Transverse colon (tissue), 4 donors: ENCODE measurements around the gene ZKSCAN3. TPM values are rescaled to one million over a fixed set of nuclear protein-coding genes. Genes with fewer than 3 reads are reported as not detected.
"Not testable (repeated sequence)": the region's sequence is repeated elsewhere in the genome, so short reads cannot be mapped to it uniquely, and the experiment has no call there.

Experiments
- DNase-seq: peaks from one replicate; pipeline ENCODE4 v3.0.0-alpha.2; 2019
- H3K27ac ChIP-seq, 4 donors: fragments of 200-600 bp; sonication (generic); 2 replicates each; pipeline ENCODE4 v1.5.1; 2016 to 2018; ENCODE audit warnings: inconsistent platforms in 4 of 4
- H3K27me3 ChIP-seq: fragments of 200-600 bp; sonication (generic); 2 replicates; pipeline ENCODE4 v1.5.1; 2017; ENCODE audit warnings: inconsistent platforms
- H3K36me3 ChIP-seq, 4 donors: fragments of 200-600 bp; sonication (generic); 2 replicates each; pipeline ENCODE4 v1.5.1; 2017 to 2019; ENCODE audit warnings: inconsistent platforms in 4 of 4
- H3K4me1 ChIP-seq, 4 donors: fragments of 200-600 bp; sonication (generic); 2 replicates each; pipeline ENCODE4 v1.5.1; 2017 to 2020; ENCODE audit warnings: inconsistent platforms in 4 of 4
- H3K4me3 ChIP-seq, 4 donors: fragments of 200-600 bp; sonication (generic); 1 replicate in 1 of 4; 2 replicates in 3 of 4; pipeline versions ENCODE4 v1.5.1 to v1.6.1; 2017 to 2019; ENCODE audit warnings: inconsistent platforms in 4 of 4
- H3K9me3 ChIP-seq, 2 donors: fragments of 200-600 bp; sonication (generic); 2 replicates each; pipeline ENCODE4 v1.5.1; 2017 to 2019; ENCODE audit warnings: inconsistent platforms in 2 of 2
- EP300 ChIP-seq: sonication (generic); formaldehyde crosslinking; IDR thresholded peaks from one replicate; pipeline ENCODE4 v1.6.1; 2017; ENCODE audit warnings: antibody characterized with exemption, low read depth
- POLR2A ChIP-seq: fragments of 450-650 bp; IDR thresholded peaks from one replicate; pipeline ENCODE4 v1.6.1; 2016; ENCODE audit warnings: antibody characterized with exemption, mild to moderate bottlenecking, moderate library complexity
- POLR2AphosphoS5 ChIP-seq, 3 donors: sonication (generic); formaldehyde crosslinking; IDR thresholded peaks; one replicate each; pipeline ENCODE4 v1.6.1; 2016; ENCODE audit warnings: antibody characterized with exemption in 3 of 3
- WGBS, 2 donors: methylation state at CpG; one replicate each; pipeline ENCODE4 v1.1.5; 2018; ENCODE audit warnings: low coverage in 1 of 2; 5-methylcytosine and 5-hydroxymethylcytosine counted together
- in situ Hi-C, 4 donors: fragments of 200-750 bp; cut with MboI; loops; one replicate each; pipeline versions ENCODE4 v1.15.0 to v1.15.1; 2017; ENCODE audit warnings: low sequenced_read_pairs in 3 of 4, low pct_ligation_motif_present in 1 of 4, low pct_unique_long_range_greater_than_20kb in 1 of 4
- intact Hi-C: fragments of 100-400 bp; cut with DNase I; formaldehyde crosslinking; loops from one replicate; pipeline ENCODE4 v1.15.1; 2023; ENCODE audit warnings: low total_unique reads
- total RNA-seq, 4 donors: library from RNA; depleted of rRNA; stranded (reverse); fragments of >200 nt; gene quantifications; one replicate each; pipeline ENCODE4 v1.1.0, GENCODE V29; 2016
- TF ChIP-seq, protein P1 (sequence below), 5 experiments: fragments of 200-600 bp in 3 of 5; fragments of 450-650 bp in 2 of 5; sonication (generic) in 3 of 5; IDR thresholded peaks; 1 replicate in 2 of 5; 2 replicates in 3 of 5; pipeline ENCODE4 v1.5.1; 2016 to 2017; ENCODE audit warnings: antibody characterized with exemption in 5 of 5, inconsistent platforms in 3 of 5, mild to moderate bottlenecking in 2 of 5, moderate library complexity in 1 of 5

ZKSCAN3 gene
- total RNA-seq, 4 donors from 2014 or later: 1.4 to 5.2 (median 4.3) TPM

DNA sequence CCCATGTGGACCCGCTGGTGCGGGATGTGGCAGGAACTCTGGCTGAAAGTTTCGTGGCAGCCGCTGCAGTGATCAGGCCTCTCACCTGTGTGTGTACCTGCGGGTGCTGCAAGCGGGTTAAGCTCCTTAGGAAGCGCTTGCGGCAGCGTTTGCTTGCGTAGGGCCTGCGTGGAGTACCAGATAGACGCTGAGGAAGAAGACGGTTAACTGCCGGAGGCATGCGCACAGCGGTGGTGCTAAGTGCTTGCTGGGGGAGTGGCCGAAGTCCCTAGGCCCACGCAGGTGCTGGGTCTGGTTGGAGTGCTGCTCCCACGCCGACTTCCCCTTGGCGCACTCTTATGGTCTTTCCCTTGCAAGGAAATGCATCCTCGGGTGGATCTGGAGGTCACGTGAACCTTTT is 36.8 kb upstream of the ZKSCAN3 start:
- Histone ChIP-seq H3K4me1 (no peaks in the 10 kb centered on the region), H3K27me3 (no peaks in the 10 kb centered on the region), H3K4me3 (no peak overlapping the region), H3K9me3 (no peaks in the 10 kb centered on the region), H3K27ac (no peak overlapping the region), H3K36me3 (no peaks in the 10 kb centered on the region)
- in situ Hi-C loops (no loop called here), intact Hi-C loops (no loop called here)
- TF ChIP-seq POLR2A (no peak), POLR2AphosphoS5 (IDR thresholded peaks at IDR 0.05) (no peak), EP300 (no peak)
- TF ChIP-seq, protein P1, sequence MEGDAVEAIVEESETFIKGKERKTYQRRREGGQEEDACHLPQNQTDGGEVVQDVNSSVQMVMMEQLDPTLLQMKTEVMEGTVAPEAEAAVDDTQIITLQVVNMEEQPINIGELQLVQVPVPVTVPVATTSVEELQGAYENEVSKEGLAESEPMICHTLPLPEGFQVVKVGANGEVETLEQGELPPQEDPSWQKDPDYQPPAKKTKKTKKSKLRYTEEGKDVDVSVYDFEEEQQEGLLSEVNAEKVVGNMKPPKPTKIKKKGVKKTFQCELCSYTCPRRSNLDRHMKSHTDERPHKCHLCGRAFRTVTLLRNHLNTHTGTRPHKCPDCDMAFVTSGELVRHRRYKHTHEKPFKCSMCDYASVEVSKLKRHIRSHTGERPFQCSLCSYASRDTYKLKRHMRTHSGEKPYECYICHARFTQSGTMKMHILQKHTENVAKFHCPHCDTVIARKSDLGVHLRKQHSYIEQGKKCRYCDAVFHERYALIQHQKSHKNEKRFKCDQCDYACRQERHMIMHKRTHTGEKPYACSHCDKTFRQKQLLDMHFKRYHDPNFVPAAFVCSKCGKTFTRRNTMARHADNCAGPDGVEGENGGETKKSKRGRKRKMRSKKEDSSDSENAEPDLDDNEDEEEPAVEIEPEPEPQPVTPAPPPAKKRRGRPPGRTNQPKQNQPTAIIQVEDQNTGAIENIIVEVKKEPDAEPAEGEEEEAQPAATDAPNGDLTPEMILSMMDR (IDR thresholded peaks at IDR 0.05): no peak
- no peak for DNase-seq
- WGBS, 2 donors: 90 to 92% methylated on average over 6 to 23 of the region's 23 CpGs

DNA sequence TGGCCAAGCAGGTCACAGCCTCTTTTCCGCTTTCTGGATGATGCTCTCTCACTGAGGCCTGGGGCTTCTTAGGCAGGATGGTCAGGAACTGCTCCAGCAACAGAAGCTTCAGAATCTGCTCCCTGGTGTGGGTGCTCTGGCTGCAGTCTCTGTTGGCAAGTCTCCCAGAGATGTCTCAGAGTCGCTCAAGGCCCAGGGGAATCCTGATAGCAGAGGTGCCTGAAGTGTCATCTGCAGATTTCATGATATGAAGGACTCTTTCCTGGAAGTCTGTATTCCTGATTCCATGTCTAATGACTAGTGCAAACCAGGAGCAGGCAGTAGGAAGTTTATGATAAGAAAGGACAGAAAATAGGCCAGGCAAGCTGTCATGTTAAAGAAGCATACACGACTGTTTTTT is 34.1 kb upstream of the ZKSCAN3 start:
- intact Hi-C loops: no loop called here
- WGBS, 2 donors: 79 to 80% methylated on average over 1 to 3 of the region's 3 CpGs
- in situ Hi-C loops: no loop called here

DNA sequence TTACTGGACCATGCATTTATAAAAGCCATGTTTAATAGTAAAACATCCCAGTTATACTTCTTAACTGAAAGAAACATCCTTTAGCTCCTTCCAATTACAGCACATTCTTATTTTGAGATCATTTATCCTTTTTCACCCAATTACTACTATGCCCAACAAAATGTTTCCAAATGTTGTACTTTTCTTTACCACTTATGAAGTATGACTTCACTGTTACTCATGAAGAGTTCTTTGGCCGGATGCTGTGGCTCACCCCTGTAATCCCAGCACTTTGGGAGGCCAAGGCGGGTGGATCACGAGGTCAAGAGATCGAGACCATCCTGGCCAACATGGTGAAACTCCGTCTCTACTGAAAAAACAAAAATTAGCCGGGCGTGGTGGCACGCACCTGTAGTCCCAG is 31.9 kb upstream of the ZKSCAN3 start:
- H3K9me3 ChIP-seq, intact Hi-C loops, DNase-seq, in situ Hi-C loops, H3K27me3 ChIP-seq, H3K27ac ChIP-seq, H3K36me3 ChIP-seq, H3K4me1 ChIP-seq, H3K4me3 ChIP-seq: not testable (repeated sequence)
- 94% methylated on average over 8 of the region's 8 CpGs; no CpG with 5 or more reads in 1 of the 2 donors for WGBS, 2 donors

More for the DNA sequence above, 34.1 kb upstream of the ZKSCAN3 start:
- no peaks in the 10 kb centered on the region for H3K9me3 ChIP-seq
- H3K4me3 ChIP-seq: no peak overlapping the region
- DNase-seq: no peak
- H3K36me3 ChIP-seq: no peaks in the 10 kb centered on the region
- TF ChIP-seq POLR2AphosphoS5 (IDR thresholded peaks at IDR 0.05) (no peak), POLR2A (no peak), EP300 (no peak)
- TF ChIP-seq, protein P1 (IDR thresholded peaks at IDR 0.05): no peak
- H3K4me1 ChIP-seq: no peaks in the 10 kb centered on the region
- H3K27ac ChIP-seq: no peak overlapping the region
- H3K27me3 ChIP-seq: no peaks in the 10 kb centered on the region

DNA sequence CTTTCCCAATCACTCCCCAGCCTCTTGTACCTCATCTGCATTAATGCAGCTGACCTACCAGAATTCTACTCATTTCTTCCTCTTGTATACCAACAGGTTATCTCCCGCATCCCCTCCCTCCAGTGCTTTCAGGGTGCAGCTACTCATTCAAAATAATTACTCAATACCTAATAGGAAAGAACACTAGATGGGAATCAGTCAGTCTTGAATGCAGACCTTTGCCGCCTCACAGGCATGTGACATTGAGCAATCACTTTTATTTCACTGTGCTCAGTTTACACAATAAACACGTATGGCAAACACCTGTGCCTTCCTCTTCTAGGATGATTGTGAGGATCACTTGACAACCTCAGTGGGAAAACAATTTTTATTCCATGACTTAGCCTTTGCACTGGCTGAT is 27.1 kb upstream of the ZKSCAN3 start:
- no peak overlapping the region for H3K27ac ChIP-seq
- H3K36me3 ChIP-seq: peaks cover 4 to 23% (median 20%) of the 10 kb centered on the region in 4 donors
- peaks cover 26 to 28% of the 10 kb centered on the region in 2 donors for H3K9me3 ChIP-seq
- no peak for DNase-seq
- H3K27me3 ChIP-seq: no peaks in the 10 kb centered on the region
- TF ChIP-seq, protein P1 (IDR thresholded peaks at IDR 0.05): no peak
- TF ChIP-seq EP300 (no peak), POLR2A (no peak), POLR2AphosphoS5 (IDR thresholded peaks at IDR 0.05) (no peak)
- 88 to 100% methylated on average over 1 to 3 of the region's 3 CpGs for WGBS, 2 donors
- in situ Hi-C loops: no loop called here
- H3K4me3 ChIP-seq: no peak overlapping the region
- no peaks in the 10 kb centered on the region for H3K4me1 ChIP-seq
- intact Hi-C loops: no loop called here

DNA sequence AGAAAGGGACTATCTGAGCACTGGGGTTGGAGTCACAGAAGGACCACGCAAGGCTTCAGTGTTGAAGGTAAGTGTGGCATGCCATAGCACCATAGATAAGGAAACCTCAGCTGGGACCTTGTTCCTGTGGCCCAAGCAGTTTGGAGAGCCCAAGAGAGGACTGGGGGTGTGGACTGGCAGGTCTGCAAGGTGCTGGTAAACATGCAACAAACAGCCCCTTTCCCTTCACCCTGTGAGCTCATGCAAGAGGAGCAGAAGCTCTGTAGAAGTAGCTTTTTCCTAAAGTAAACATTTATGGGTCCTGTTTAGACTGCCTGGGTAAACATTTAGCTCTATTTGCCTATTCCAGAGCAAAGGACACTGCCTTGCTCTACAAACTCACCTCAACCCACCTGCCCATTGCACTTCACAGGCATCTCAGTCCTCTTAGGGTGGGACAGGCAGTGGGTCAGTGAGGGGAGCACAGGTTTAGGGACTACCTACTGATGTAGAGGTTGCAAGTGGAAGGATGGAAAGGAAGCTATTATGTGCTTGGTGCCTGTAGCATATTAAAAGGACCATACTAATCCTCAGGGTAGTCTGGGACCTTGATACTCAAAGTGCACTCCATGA is 25.8 kb upstream of the ZKSCAN3 start:
- 95 to 100% methylated on average over 1 of the region's 1 CpG for WGBS, 2 donors
- intact Hi-C loops: no loop called here
- H3K27me3 ChIP-seq: no peaks in the 10 kb centered on the region
- H3K9me3 ChIP-seq: peaks cover 28 to 30% of the 10 kb centered on the region in 2 donors
- H3K4me1 ChIP-seq: no peaks in the 10 kb centered on the region
- TF ChIP-seq, protein P1 (IDR thresholded peaks at IDR 0.05): no peak
- TF ChIP-seq POLR2A (no peak), POLR2AphosphoS5 (IDR thresholded peaks at IDR 0.05) (no peak), EP300 (no peak)
- peaks cover 4 to 24% (median 20%) of the 10 kb centered on the region in 4 donors for H3K36me3 ChIP-seq
- H3K4me3 ChIP-seq: no peak overlapping the region
- in situ Hi-C loops: no loop called here
- no peak overlapping the region for H3K27ac ChIP-seq
- no peak for DNase-seq
